GM23248 (cell line): Measurements from ENCODE around the gene FAM76B.

ENCODE experiments used
- EZH2 ChIP-seq: fragments of 200-600 bp; sonication (generic); IDR thresholded peaks from 2 replicates; pipeline ENCODE4 v1.6.1; 2018; ENCODE audit warnings: antibody characterized with exemption, mild to moderate bottlenecking; ENCODE audit not compliant: insufficient read depth, poor library complexity, severe bottlenecking
- EZH2phosphoT487 ChIP-seq: fragments of 200-600 bp; sonication (generic); IDR thresholded peaks from 2 replicates; pipeline ENCODE4 v1.6.1; 2018; ENCODE audit warnings: antibody characterized with exemption, moderate library complexity, mild to moderate bottlenecking, low read depth; ENCODE audit not compliant: insufficient read depth

- TF ChIP-seq EZH2: no peak
- no peak for TF ChIP-seq EZH2phosphoT487
Measured at GRCh38 chr11:95778699-95779098, 10.9 kb downstream of the FAM76B start.
